SH-SY5Y (cell line): ENCODE results near the gene KIF19.

Experiments
- GATA2 ChIP-seq: IDR thresholded peaks from 2 replicates; pipeline ENCODE4 v1.6.1; 2011; ENCODE audit warnings: mild to moderate bottlenecking, low read depth, low read length
- GATA3 ChIP-seq: IDR thresholded peaks from 2 replicates; pipeline ENCODE4 v1.6.1; 2011; ENCODE audit warnings: low read depth, mild to moderate bottlenecking, low read length, moderate library complexity

- TF ChIP-seq GATA2 (no peak), GATA3 (no peak)
These were observed 45.7 kb downstream of the KIF19 start for GRCh38 chr17:74371653-74372147.
